ENCODE results near the gene STX7. TPM values are rescaled to one million over a fixed set of nuclear protein-coding genes. Genes with fewer than 3 reads are reported as not detected.

The STX7 gene
- total RNA-seq, 1 experiment from 2014 or later = 27.8 TPM

DNA sequence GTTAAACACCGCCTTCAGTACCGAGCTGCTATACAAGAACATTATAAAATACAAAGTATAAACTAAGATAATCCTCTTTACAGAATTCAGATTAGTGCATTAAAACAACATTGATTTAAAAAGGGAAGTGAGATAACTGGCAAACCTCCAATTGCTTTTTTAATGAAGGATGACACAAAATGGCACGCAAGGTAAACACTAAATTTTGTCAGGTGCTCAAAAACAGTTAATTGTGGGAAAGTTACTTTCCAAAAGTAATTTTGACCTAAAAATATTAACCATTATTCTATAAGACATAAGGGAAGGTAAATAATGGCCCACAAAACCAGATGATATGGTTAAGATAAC, 53.3 kb downstream of the STX7 start (continued):
- TF ChIP-seq, protein P1, sequence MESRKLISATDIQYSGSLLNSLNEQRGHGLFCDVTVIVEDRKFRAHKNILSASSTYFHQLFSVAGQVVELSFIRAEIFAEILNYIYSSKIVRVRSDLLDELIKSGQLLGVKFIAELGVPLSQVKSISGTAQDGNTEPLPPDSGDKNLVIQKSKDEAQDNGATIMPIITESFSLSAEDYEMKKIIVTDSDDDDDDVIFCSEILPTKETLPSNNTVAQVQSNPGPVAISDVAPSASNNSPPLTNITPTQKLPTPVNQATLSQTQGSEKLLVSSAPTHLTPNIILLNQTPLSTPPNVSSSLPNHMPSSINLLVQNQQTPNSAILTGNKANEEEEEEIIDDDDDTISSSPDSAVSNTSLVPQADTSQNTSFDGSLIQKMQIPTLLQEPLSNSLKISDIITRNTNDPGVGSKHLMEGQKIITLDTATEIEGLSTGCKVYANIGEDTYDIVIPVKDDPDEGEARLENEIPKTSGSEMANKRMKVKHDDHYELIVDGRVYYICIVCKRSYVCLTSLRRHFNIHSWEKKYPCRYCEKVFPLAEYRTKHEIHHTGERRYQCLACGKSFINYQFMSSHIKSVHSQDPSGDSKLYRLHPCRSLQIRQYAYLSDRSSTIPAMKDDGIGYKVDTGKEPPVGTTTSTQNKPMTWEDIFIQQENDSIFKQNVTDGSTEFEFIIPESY (IDR thresholded peaks at IDR 0.05; ENCODE audit: extremely low read depth, insufficient replicate concordance, low read length) = no peak
- no peak for TF ChIP-seq SIN3A (IDR thresholded peaks at IDR 0.05; ENCODE audit: low read depth)
- no peak for TF ChIP-seq YY1 (IDR thresholded peaks at IDR 0.05; ENCODE audit: extremely low read depth, insufficient replicate concordance, low read depth, low read length)

DNA sequence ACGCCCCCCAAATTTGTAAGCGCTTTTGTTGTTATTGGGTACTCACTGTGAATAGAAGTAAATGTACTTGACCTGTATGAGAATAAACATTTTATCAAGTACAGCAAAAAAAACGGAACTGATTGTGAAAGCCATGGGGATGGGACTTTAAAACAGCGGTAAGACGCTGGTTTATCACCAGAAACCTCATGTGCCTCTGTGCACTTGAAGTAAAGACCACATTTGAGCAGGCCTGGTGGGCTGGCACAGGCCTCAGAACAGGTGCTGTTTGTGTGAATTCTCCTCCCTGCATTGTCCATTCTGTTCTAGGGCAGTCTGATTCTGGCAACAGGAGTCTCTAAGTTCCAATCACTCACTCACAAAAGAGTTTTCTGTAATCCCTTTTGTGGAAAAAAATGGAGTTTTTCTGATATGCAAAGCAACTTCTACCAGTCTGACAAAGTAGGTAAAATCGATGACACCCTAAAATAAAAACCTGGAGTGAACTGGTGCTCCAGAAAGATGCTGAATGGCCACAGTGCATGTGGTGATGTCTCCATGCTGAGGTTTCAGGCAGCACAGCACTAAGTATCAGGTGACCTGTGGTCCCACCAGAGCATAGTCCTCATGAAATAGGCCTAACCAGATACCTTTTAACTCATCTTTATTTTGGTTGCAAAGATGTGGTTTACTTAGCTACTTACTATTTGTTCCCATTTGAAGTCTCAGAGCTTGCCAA, 53.9 kb downstream of the STX7 start:
- H4K20me1 ChIP-seq (ENCODE audit: insufficient read depth) = no peaks in the 10 kb centered on the region
- H3K9me2 ChIP-seq (ENCODE audit: insufficient read depth) = no peaks in the 10 kb centered on the region
- no peak overlapping the region for H3K4me2 ChIP-seq (ENCODE audit: low read length)
- intact Hi-C loops (cut with micrococcal nuclease) = no loop called here
- H3K79me2 ChIP-seq (ENCODE audit: insufficient read depth, low read length) = no peaks in the 10 kb centered on the region
- CTCF ChIA-PET = no interaction called here
- no peaks in the 10 kb centered on the region for H3K4me1 ChIP-seq (ENCODE audit: control insufficient read depth in 1 of 2, insufficient read depth in 2 of 2, low read length in 2 of 2)
- H3K9me3 ChIP-seq (ENCODE audit: control insufficient read depth in 1 of 2, insufficient read depth in 1 of 2, low read depth in 1 of 2, low read length in 2 of 2) = no peaks in the 10 kb centered on the region
- no peak overlapping the region for H3K27ac ChIP-seq (ENCODE audit: low read depth, low read length)
- no peak for DNase-seq (ENCODE audit: low read depth, low spot score)
- RAD21 ChIA-PET (ENCODE audit: low non-redundant PET in 1 of 2, low total read pairs in 2 of 2, uncharacterized antibody in 2 of 2, unreplicated experiment in 2 of 2) = no interaction called here
- H3K36me3 ChIP-seq (ENCODE audit: control insufficient read depth in 1 of 2, insufficient read depth in 2 of 2, low read length in 2 of 2) = no peaks in the 10 kb centered on the region; a peak in 3 of 4 replicates
- no peaks in the 10 kb centered on the region for H3K27me3 ChIP-seq (ENCODE audit: insufficient read depth, low read length)
- TF ChIP-seq JUND (IDR thresholded peaks at IDR 0.05) = no peak
- TF ChIP-seq YY1 (IDR thresholded peaks at IDR 0.05; ENCODE audit: extremely low read depth, insufficient replicate concordance, low read depth, low read length) = no peak
- TF ChIP-seq CEBPB (IDR thresholded peaks at IDR 0.05; ENCODE audit: low read depth) = no peak
- no peak for TF ChIP-seq EZH2phosphoT487 (IDR thresholded peaks at IDR 0.05; ENCODE audit: borderline replicate concordance)
- TF ChIP-seq RAD21 (IDR thresholded peaks at IDR 0.05; ENCODE audit: low read depth) = no peak
- TF ChIP-seq EGR1 (IDR thresholded peaks at IDR 0.05; ENCODE audit: low read depth) = no peak
- TF ChIP-seq, protein P2, sequence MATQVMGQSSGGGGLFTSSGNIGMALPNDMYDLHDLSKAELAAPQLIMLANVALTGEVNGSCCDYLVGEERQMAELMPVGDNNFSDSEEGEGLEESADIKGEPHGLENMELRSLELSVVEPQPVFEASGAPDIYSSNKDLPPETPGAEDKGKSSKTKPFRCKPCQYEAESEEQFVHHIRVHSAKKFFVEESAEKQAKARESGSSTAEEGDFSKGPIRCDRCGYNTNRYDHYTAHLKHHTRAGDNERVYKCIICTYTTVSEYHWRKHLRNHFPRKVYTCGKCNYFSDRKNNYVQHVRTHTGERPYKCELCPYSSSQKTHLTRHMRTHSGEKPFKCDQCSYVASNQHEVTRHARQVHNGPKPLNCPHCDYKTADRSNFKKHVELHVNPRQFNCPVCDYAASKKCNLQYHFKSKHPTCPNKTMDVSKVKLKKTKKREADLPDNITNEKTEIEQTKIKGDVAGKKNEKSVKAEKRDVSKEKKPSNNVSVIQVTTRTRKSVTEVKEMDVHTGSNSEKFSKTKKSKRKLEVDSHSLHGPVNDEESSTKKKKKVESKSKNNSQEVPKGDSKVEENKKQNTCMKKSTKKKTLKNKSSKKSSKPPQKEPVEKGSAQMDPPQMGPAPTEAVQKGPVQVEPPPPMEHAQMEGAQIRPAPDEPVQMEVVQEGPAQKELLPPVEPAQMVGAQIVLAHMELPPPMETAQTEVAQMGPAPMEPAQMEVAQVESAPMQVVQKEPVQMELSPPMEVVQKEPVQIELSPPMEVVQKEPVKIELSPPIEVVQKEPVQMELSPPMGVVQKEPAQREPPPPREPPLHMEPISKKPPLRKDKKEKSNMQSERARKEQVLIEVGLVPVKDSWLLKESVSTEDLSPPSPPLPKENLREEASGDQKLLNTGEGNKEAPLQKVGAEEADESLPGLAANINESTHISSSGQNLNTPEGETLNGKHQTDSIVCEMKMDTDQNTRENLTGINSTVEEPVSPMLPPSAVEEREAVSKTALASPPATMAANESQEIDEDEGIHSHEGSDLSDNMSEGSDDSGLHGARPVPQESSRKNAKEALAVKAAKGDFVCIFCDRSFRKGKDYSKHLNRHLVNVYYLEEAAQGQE (IDR thresholded peaks at IDR 0.05; ENCODE audit: low read depth) = no peak
- TF ChIP-seq, protein P3, sequence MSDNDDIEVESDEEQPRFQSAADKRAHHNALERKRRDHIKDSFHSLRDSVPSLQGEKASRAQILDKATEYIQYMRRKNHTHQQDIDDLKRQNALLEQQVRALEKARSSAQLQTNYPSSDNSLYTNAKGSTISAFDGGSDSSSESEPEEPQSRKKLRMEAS (IDR thresholded peaks at IDR 0.05) = no peak
- no peak for TF ChIP-seq TCF7L2 (IDR thresholded peaks at IDR 0.05; ENCODE audit: borderline replicate concordance, extremely low read depth, insufficient read depth, insufficient read length)
- TF ChIP-seq POLR2A (IDR thresholded peaks at IDR 0.05; ENCODE audit: borderline replicate concordance, extremely low read depth, insufficient read depth, insufficient read length) = no peak
- no peak for TF ChIP-seq ZNF274 (IDR thresholded peaks at IDR 0.05; ENCODE audit: low read depth, low read length)
- TF ChIP-seq, protein P4, sequence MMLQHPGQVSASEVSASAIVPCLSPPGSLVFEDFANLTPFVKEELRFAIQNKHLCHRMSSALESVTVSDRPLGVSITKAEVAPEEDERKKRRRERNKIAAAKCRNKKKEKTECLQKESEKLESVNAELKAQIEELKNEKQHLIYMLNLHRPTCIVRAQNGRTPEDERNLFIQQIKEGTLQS (IDR thresholded peaks at IDR 0.05) = no peak
- TF ChIP-seq, protein P1 (IDR thresholded peaks at IDR 0.05; ENCODE audit: extremely low read depth, insufficient replicate concordance, low read length) = no peak
- no peak overlapping the region for H3K9ac ChIP-seq (ENCODE audit: low read length)
- no peak for ATAC-seq
- no TSS peak for BruUV-seq (replicated peaks)
- H2AFZ ChIP-seq (ENCODE audit: low read depth, low read length, poor library complexity, severe bottlenecking) = no peak overlapping the region
- H3K4me3 ChIP-seq (replicated peaks in 1 of 2; ENCODE audit: low read depth in 1 of 2, low read length in 2 of 2) = no peak overlapping the region
- POLR2A ChIA-PET = no interaction called here
